KMS-11 (cell line): ENCODE measurements around the gene ID3.

Experiments
- H2AFZ ChIP-seq: fragments of 200-600 bp; sonication (generic); 2 replicates; pipeline ENCODE4 v1.6.1; 2016; ENCODE audit warnings: antibody characterized with exemption, mixed run types, low read depth
- H3K27ac ChIP-seq: fragments of 200-600 bp; sonication (generic); 2 replicates; pipeline ENCODE4 v1.6.1; 2016; ENCODE audit warnings: mild to moderate bottlenecking, mixed run types
- H3K27me3 ChIP-seq: fragments of 200-600 bp; sonication (generic); 2 replicates; pipeline ENCODE4 v1.6.1; 2017; ENCODE audit warnings: mild to moderate bottlenecking, low read depth, mixed run types, moderate library complexity; ENCODE audit not compliant: insufficient read depth
- H3K36me3 ChIP-seq: fragments of 200-600 bp; sonication (generic); 2 replicates; pipeline ENCODE4 v1.6.1; 2017; ENCODE audit warnings: mild to moderate bottlenecking, mixed run types; ENCODE audit not compliant: insufficient read depth
- H3K4me1 ChIP-seq: fragments of 200-600 bp; sonication (generic); 2 replicates; pipeline ENCODE4 v1.6.1; 2016; ENCODE audit warnings: mild to moderate bottlenecking, low read depth, mixed run types; ENCODE audit not compliant: poor library complexity, severe bottlenecking
- H3K4me2 ChIP-seq: fragments of 200-600 bp; sonication (generic); 2 replicates; pipeline ENCODE4 v1.7.0; 2016; ENCODE audit warnings: mild to moderate bottlenecking, mixed run types
- H3K4me3 ChIP-seq: fragments of 200-600 bp; sonication (generic); IDR thresholded peaks from 2 replicates; pipeline ENCODE4 v1.6.1; 2017; ENCODE audit warnings: low read depth, low read length, mixed read lengths; ENCODE audit not compliant: insufficient read depth
- H3K79me2 ChIP-seq: fragments of 200-600 bp; sonication (generic); 2 replicates; pipeline ENCODE4 v1.6.1; 2016; ENCODE audit warnings: low read depth, mixed run types; ENCODE audit not compliant: insufficient read depth
- H3K9ac ChIP-seq: fragments of 200-600 bp; sonication (generic); 2 replicates; pipeline ENCODE4 v1.6.1; 2016; ENCODE audit warnings: mild to moderate bottlenecking, mixed run types
- H4K20me1 ChIP-seq: fragments of 200-600 bp; sonication (generic); 2 replicates; pipeline ENCODE4 v1.6.1; 2016; ENCODE audit warnings: mild to moderate bottlenecking, mixed run types; ENCODE audit not compliant: insufficient read depth
- CTCF ChIP-seq: fragments of 200-600 bp; sonication (generic); conservative IDR thresholded peaks from 2 replicates; pipeline ENCODE4 v1.6.1; 2017; ENCODE audit warnings: low read depth, mild to moderate bottlenecking, antibody characterized with exemption, low read length, moderate library complexity, mixed read lengths

ID3 gene

GRCh38 chr1:23561076-23561812 is 1.9 kb upstream of the ID3 start:
- Histone ChIP-seq H3K79me2 (no peaks in the 10 kb centered on the region), H2AFZ (no peak overlapping the region), H3K27me3 (peaks cover 4% of the 10 kb centered on the region; the same call in 1 of the 2 replicates), H3K4me1 (peaks cover 30% of the 10 kb centered on the region), H4K20me1 (no peaks in the 10 kb centered on the region), H3K4me3 (no peak overlapping the region), H3K4me2 (no peak overlapping the region), H3K9ac (no peak overlapping the region), H3K36me3 (no peaks in the 10 kb centered on the region), H3K27ac (no peak overlapping the region)
- no peak for TF ChIP-seq CTCF

- H3K4me2 ChIP-seq: peak overlapping the region; percentile 81
- peaks cover 4% of the 10 kb centered on the region; the same call in 1 of the 2 replicates for H3K27me3 ChIP-seq
- TF ChIP-seq CTCF: no peak
- peak overlapping the region; percentile 35; the same call in 1 of the 2 replicates for H3K9ac ChIP-seq
- peak overlapping the region; percentile 48 for H2AFZ ChIP-seq
- H3K79me2 ChIP-seq: no peaks in the 10 kb centered on the region
- H3K27ac ChIP-seq: no peak overlapping the region
- H3K4me1 ChIP-seq: peaks cover 36% of the 10 kb centered on the region
- H3K36me3 ChIP-seq: no peaks in the 10 kb centered on the region
- no peaks in the 10 kb centered on the region for H4K20me1 ChIP-seq
- peak overlapping the region; percentile 82 for H3K4me3 ChIP-seq
These were observed 862 bp upstream of the ID3 start for GRCh38 chr1:23559985-23560741.

- Histone ChIP-seq H3K4me1 (peaks cover 42% of the 10 kb centered on the region), H3K79me2 (no peaks in the 10 kb centered on the region; the same call in 1 of the 2 replicates), H3K9ac (peak overlapping the region; percentile 35; the same call in 1 of the 2 replicates), H3K27ac (no peak overlapping the region), H3K4me2 (peak overlapping the region; percentile 81), H2AFZ (peak overlapping the region; percentile 48), H4K20me1 (no peaks in the 10 kb centered on the region), H3K27me3 (peaks cover 4% of the 10 kb centered on the region; the same call in 1 of the 2 replicates), H3K36me3 (no peaks in the 10 kb centered on the region), H3K4me3 (no peak overlapping the region)
- TF ChIP-seq CTCF: no peak
These were observed 497 bp downstream of the ID3 start for GRCh38 chr1:23558872-23559135.

- Histone ChIP-seq H3K79me2 (no peaks in the 10 kb centered on the region; the same call in 1 of the 2 replicates), H3K4me1 (peaks cover 42% of the 10 kb centered on the region), H3K36me3 (no peaks in the 10 kb centered on the region), H3K9ac (no peak overlapping the region), H3K4me3 (no peak overlapping the region), H3K27me3 (peaks cover 4% of the 10 kb centered on the region; the same call in 1 of the 2 replicates), H3K4me2 (peak overlapping the region; percentile 81), H2AFZ (peak overlapping the region; percentile 48; the same call in 1 of the 2 replicates), H3K27ac (no peak overlapping the region), H4K20me1 (no peaks in the 10 kb centered on the region)
- TF ChIP-seq CTCF: no peak
These were observed 995 bp downstream of the ID3 start for GRCh38 chr1:23558140-23558871.
